ENCODE results near the gene ZNF426. TPM values are rescaled to one million over a fixed set of nuclear protein-coding genes. Genes with fewer than 3 reads are reported as not detected.
"Not testable (repeated sequence)": the region's sequence is repeated elsewhere in the genome, so short reads cannot be mapped to it uniquely, and the experiment has no call there.

ZNF426 gene
- total RNA-seq = 10 to 100 TPM; 16.8 to 16.9 TPM
- long read RNA-seq, donor 1, full-length matches to known transcripts = 4 of 7 reads
- long read RNA-seq, donor 1, partial matches to known transcripts = 3 of 7 reads
- long read RNA-seq, donor 1, other reads (novel, unspliced or antisense) = 0 of 7 reads
- long read RNA-seq, donor 2, full-length matches to known transcripts = 12 of 43 reads
- long read RNA-seq, donor 2, partial matches to known transcripts = 19 of 43 reads
- long read RNA-seq, donor 2, other reads (novel, unspliced or antisense) = 12 of 43 reads

- DNase-seq (ENCODE audit: low spot score) = peak; percentile 97
- intact Hi-C loops (cut with DNase I) = no loop called here
These were observed at the start of gene ZNF426 for GRCh38 chr19:9538183-9539058. Gene ZNF426, minus strand, starts transcription at chr19:9538645. Its CDS starts 2,413 bp downstream, at chr19:9536232.

GRCh38 chr19:9586764-9587163 lies 48.3 kb upstream of the ZNF426 start:
- no peak for DNase-seq (ENCODE audit: low spot score)
- intact Hi-C loops (cut with DNase I) = no loop called here

- peak; percentile 97 for DNase-seq (ENCODE audit: low spot score)
- intact Hi-C loops (cut with DNase I) = loop anchor here in 1 of 2 donors (2.0 kb wide), 1 partner anchor 37 kb away; the partner anchor contains the start of gene ZNF561
These were observed 45.8 kb upstream of the ZNF426 start, which contains the start of gene ZNF121 for GRCh38 chr19:9584073-9584833. Gene ZNF121, minus strand, starts transcription at chr19:9584504. Its CDS starts 16,407 bp downstream, at chr19:9568097.

- DNase-seq (ENCODE audit: low spot score); intact Hi-C loops (cut with DNase I): not testable (repeated sequence)
These were observed 43.8 kb upstream of the ZNF426 start for GRCh38 chr19:9582081-9582725.

GRCh38 chr19:9580728-9581127 lies 42.3 kb upstream of the ZNF426 start:
- intact Hi-C loops (cut with DNase I) = no loop called here
- no peak for DNase-seq (ENCODE audit: low spot score)

GRCh38 chr19:9570255-9570654 lies 31.8 kb upstream of the ZNF426 start:
- DNase-seq (ENCODE audit: low spot score) = no peak
- intact Hi-C loops (cut with DNase I) = no loop called here

- intact Hi-C loops (cut with DNase I) = no loop called here
- no peak for DNase-seq (ENCODE audit: low spot score)
These were observed 28.3 kb upstream of the ZNF426 start for GRCh38 chr19:9566729-9567128.

GRCh38 chr19:9565900-9566705 lies 27.7 kb upstream of the ZNF426 start:
- intact Hi-C loops (cut with DNase I) = no loop called here
- DNase-seq (ENCODE audit: low spot score) = no peak

- intact Hi-C loops (cut with DNase I) = no loop called here
- no peak for DNase-seq (ENCODE audit: low spot score)
These were observed 14.3 kb upstream of the ZNF426 start for GRCh38 chr19:9552536-9553274.

- no peak for DNase-seq (ENCODE audit: low spot score)
- intact Hi-C loops (cut with DNase I) = loop anchor here in 1 of 2 donors (5.0 kb wide), 1 partner anchor 851 kb away; the partner anchor contains the start of gene ACTL9
These were observed 9.4 kb upstream of the ZNF426 start for GRCh38 chr19:9547870-9548269.

- intact Hi-C loops (cut with DNase I); DNase-seq (ENCODE audit: low spot score): not testable (repeated sequence)
These were observed 2.8 kb upstream of the ZNF426 start for GRCh38 chr19:9541281-9541680.

GRCh38 chr19:9539921-9540320 lies 1.5 kb upstream of the ZNF426 start:
- not testable (repeated sequence) for DNase-seq (ENCODE audit: low spot score)

GRCh38 chr19:9539201-9539600 lies 756 bp upstream of the ZNF426 start:
- DNase-seq (ENCODE audit: low spot score); intact Hi-C loops (cut with DNase I): not testable (repeated sequence)

More at GRCh38 chr19:9539921-9540320, 1.5 kb upstream of the ZNF426 start:
- intact Hi-C loops (cut with DNase I) = not testable (repeated sequence)

GRCh38 chr19:9535934-9536333 lies 2.5 kb downstream of the ZNF426 start:
- intact Hi-C loops (cut with DNase I) = no loop called here
- no peak for DNase-seq (ENCODE audit: low spot score)

GRCh38 chr19:9531933-9532332 lies 6.5 kb downstream of the ZNF426 start:
- DNase-seq (ENCODE audit: low spot score) = no peak
- intact Hi-C loops (cut with DNase I) = no loop called here

- intact Hi-C loops (cut with DNase I) = no loop called here
- DNase-seq (ENCODE audit: low spot score) = no peak
These were observed 9.6 kb downstream of the ZNF426 start for GRCh38 chr19:9528757-9529336.

- DNase-seq (ENCODE audit: low spot score) = no peak
- intact Hi-C loops (cut with DNase I) = no loop called here
These were observed 14.5 kb downstream of the ZNF426 start for GRCh38 chr19:9523885-9524474.

Measured in posterior vena cava (tissue), 2 donors.